Measurements from ENCODE around the gene KCNJ2. TPM values are rescaled to one million over a fixed set of nuclear protein-coding genes. Genes with fewer than 3 reads are reported as not detected.

KCNJ2 gene
- total RNA-seq, 1 donor, result 12.7 TPM

- no peak for DNase-seq (ENCODE audit: low read depth)
- TF ChIP-seq, protein P1, sequence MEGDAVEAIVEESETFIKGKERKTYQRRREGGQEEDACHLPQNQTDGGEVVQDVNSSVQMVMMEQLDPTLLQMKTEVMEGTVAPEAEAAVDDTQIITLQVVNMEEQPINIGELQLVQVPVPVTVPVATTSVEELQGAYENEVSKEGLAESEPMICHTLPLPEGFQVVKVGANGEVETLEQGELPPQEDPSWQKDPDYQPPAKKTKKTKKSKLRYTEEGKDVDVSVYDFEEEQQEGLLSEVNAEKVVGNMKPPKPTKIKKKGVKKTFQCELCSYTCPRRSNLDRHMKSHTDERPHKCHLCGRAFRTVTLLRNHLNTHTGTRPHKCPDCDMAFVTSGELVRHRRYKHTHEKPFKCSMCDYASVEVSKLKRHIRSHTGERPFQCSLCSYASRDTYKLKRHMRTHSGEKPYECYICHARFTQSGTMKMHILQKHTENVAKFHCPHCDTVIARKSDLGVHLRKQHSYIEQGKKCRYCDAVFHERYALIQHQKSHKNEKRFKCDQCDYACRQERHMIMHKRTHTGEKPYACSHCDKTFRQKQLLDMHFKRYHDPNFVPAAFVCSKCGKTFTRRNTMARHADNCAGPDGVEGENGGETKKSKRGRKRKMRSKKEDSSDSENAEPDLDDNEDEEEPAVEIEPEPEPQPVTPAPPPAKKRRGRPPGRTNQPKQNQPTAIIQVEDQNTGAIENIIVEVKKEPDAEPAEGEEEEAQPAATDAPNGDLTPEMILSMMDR (IDR thresholded peaks at IDR 0.05; ENCODE audit: insufficient read depth, low read length), result no peak
- no peak overlapping the region for H3K4me3 ChIP-seq (ENCODE audit: low read depth, low read length)
Observed at GRCh38 chr17:70158180-70158579, 11.2 kb upstream of the KCNJ2 start.

DNA sequence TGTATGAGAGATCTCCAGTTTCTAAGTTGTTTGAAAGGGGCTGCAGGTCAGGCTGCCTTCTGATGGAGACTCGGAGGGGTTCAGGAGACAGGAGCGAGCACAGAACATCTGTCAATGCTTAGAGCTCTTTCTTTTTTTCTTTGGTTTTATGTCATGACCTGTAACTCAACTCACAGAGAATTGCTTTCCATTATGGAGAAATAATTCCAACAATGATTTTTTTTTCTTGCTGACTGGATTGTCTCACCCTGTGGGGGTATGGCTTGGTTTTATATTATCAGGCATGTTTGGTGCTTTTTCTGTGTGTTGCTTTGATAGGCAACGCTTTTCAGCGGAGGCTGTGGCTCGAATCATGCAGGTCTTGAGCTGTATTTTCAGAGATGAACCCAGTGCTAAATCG is 10.7 kb upstream of the KCNJ2 start:
- TF ChIP-seq, protein P1 (IDR thresholded peaks at IDR 0.05; ENCODE audit: insufficient read depth, low read length), result no peak
- no peak for DNase-seq (ENCODE audit: low read depth)
- no peak overlapping the region for H3K4me3 ChIP-seq (ENCODE audit: low read depth, low read length)

- no peak overlapping the region for H3K4me3 ChIP-seq (ENCODE audit: low read depth, low read length)
- TF ChIP-seq, protein P1 (IDR thresholded peaks at IDR 0.05; ENCODE audit: insufficient read depth, low read length), result no peak
- peak; percentile 12 for DNase-seq (ENCODE audit: low read depth)
Observed at GRCh38 chr17:70159980-70160379, 9.4 kb upstream of the KCNJ2 start.

- DNase-seq (ENCODE audit: low read depth), result no peak
- TF ChIP-seq, protein P1 (IDR thresholded peaks at IDR 0.05; ENCODE audit: insufficient read depth, low read length), result no peak
- H3K4me3 ChIP-seq (ENCODE audit: low read depth, low read length), result no peak overlapping the region
Observed at GRCh38 chr17:70161519-70161918, 7.8 kb upstream of the KCNJ2 start.

DNA sequence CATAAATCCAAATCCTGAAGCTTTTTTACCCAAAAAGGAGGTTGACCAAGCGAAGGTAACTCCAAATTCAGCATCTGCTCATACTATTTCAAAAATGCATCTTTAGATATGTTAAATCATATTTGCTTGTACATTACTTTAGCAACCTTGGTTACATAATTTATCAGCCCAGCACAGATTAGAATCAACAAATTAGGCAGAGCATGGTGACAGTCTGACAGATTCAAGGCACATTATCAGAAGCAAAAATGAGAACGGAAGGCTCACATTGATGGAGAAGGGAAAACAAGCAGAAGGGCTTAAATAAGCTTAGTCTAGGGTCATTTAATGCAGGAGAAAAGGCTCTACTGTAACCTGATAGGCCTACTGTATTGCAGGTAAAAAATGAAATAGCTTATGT is 3.9 kb upstream of the KCNJ2 start:
- TF ChIP-seq, protein P1 (IDR thresholded peaks at IDR 0.05; ENCODE audit: insufficient read depth, low read length), result no peak
- DNase-seq (ENCODE audit: low read depth), result no peak
- no peak overlapping the region for H3K4me3 ChIP-seq (ENCODE audit: low read depth, low read length)

DNA sequence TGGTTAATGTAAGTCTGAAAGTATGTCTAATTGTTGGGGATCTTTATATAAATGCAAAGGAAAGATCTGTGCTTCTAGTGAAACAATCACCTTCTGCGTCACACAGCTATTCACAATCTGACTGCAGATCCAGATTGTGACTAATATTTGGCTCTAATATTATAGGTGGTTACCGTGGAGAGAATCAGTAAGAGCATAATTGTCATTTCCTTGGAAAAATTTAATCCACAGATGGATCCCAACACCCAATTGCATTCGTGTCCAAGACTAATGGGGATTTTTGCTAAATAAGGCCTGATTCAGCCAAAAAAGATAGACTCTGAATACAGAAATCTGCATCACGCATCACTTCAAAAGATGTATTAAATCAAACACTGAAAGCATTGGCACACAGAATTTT is 2.7 kb upstream of the KCNJ2 start:
- no peak for DNase-seq (ENCODE audit: low read depth)
- TF ChIP-seq, protein P1 (IDR thresholded peaks at IDR 0.05; ENCODE audit: insufficient read depth, low read length), result no peak
- no peak overlapping the region for H3K4me3 ChIP-seq (ENCODE audit: low read depth, low read length)
